ENCODE results near the gene FREM2.

- TF ChIP-seq CTCF (IDR thresholded peaks at IDR 0.05) (no peak), BCL3 (IDR thresholded peaks at IDR 0.05) (no peak), POLR2A (IDR thresholded peaks at IDR 0.05; ENCODE audit: low read length) (no peak), BHLHE40 (IDR thresholded peaks at IDR 0.05; ENCODE audit: low read depth, low read length) (no peak), MAZ (IDR thresholded peaks at IDR 0.05; ENCODE audit: borderline replicate concordance, low read depth, low read length) (no peak), ZC3H11A (IDR thresholded peaks at IDR 0.05) (no peak), RNF2 (IDR thresholded peaks at IDR 0.05; ENCODE audit: borderline replicate concordance, low read depth) (no peak), MAX (IDR thresholded peaks at IDR 0.05) (no peak), SMC3 (IDR thresholded peaks at IDR 0.05) (no peak), RCOR1 (IDR thresholded peaks at IDR 0.05; ENCODE audit: low read depth, low read length) (no peak), JUNB (IDR thresholded peaks at IDR 0.05) (no peak), USF2 (IDR thresholded peaks at IDR 0.05) (no peak), RFX5 (IDR thresholded peaks at IDR 0.05) (no peak), GATA3 (IDR thresholded peaks at IDR 0.05; ENCODE audit: borderline replicate concordance) (no peak)
Observed at GRCh38 chr13:38641164-38641948, 45.5 kb upstream of the FREM2 start.
